ENCODE results near the gene THRA.

DNA sequence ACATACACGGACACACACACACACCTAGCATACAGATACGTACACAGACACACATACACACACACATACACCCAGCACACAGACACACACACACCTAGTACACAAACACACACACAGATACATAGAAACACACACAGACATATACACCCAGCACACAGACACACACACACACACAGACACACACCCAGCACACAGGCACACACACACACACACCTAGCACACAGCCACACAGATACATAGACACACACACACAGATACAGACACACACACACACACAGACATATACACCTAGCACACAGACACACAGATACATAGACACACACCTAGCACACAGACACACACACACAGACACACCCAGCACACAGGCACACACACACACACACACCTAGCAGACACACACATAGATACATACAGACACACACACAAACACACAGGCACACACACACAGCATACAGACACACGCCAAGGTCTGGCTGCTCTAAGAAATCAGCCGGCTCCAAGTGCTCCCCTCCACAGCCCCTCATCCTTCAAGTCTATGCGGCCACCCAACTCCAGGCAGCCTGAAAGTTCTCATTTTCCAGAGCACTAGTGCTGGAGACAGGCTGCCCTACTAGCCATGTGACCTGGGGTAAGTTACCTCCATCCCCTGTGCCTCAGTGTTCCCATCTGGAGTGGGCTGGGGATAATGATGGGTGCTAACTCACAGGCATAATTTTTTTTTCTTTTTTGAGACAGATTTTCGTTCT is 24.5 kb downstream of the THRA start:
- TF ChIP-seq EZH2 (IDR thresholded peaks at IDR 0.05; ENCODE audit: low read depth): no peak
- TF ChIP-seq, protein P1, sequence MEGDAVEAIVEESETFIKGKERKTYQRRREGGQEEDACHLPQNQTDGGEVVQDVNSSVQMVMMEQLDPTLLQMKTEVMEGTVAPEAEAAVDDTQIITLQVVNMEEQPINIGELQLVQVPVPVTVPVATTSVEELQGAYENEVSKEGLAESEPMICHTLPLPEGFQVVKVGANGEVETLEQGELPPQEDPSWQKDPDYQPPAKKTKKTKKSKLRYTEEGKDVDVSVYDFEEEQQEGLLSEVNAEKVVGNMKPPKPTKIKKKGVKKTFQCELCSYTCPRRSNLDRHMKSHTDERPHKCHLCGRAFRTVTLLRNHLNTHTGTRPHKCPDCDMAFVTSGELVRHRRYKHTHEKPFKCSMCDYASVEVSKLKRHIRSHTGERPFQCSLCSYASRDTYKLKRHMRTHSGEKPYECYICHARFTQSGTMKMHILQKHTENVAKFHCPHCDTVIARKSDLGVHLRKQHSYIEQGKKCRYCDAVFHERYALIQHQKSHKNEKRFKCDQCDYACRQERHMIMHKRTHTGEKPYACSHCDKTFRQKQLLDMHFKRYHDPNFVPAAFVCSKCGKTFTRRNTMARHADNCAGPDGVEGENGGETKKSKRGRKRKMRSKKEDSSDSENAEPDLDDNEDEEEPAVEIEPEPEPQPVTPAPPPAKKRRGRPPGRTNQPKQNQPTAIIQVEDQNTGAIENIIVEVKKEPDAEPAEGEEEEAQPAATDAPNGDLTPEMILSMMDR (conservative IDR thresholded peaks at IDR 0.05): no peak
